GM12872 (cell line): ENCODE results near the gene POLR1D.

ENCODE experiments used
- TF ChIP-seq, protein P1 (sequence below): IDR thresholded peaks from 3 replicates; pipeline ENCODE4 v1.5.1; 2011; ENCODE audit warnings: low read depth, mild to moderate bottlenecking, low read length, moderate library complexity; ENCODE audit not compliant: insufficient read depth

POLR1D gene

GRCh38 chr13:27634791-27635190 is 13.1 kb downstream of the POLR1D start:
- TF ChIP-seq, protein P1, sequence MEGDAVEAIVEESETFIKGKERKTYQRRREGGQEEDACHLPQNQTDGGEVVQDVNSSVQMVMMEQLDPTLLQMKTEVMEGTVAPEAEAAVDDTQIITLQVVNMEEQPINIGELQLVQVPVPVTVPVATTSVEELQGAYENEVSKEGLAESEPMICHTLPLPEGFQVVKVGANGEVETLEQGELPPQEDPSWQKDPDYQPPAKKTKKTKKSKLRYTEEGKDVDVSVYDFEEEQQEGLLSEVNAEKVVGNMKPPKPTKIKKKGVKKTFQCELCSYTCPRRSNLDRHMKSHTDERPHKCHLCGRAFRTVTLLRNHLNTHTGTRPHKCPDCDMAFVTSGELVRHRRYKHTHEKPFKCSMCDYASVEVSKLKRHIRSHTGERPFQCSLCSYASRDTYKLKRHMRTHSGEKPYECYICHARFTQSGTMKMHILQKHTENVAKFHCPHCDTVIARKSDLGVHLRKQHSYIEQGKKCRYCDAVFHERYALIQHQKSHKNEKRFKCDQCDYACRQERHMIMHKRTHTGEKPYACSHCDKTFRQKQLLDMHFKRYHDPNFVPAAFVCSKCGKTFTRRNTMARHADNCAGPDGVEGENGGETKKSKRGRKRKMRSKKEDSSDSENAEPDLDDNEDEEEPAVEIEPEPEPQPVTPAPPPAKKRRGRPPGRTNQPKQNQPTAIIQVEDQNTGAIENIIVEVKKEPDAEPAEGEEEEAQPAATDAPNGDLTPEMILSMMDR, result no peak

DNA sequence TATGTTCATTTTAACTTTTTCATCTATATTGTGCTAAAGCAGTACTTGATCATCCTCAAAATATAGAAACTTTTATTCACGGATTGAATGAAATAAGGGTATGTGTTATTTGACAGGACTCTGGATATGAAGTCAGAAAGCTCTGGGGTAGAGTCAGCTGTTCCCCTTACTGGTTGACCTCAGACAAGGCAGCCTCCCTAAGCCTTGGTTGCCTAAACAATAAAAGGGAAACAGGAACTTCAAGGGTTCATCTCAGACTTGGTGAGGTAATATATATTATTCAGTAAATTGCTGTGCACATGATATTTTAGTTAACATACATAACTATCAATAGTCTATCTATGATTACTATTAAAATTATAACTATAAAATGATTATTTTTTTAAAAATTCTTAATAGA is 13.6 kb downstream of the POLR1D start:
- TF ChIP-seq, protein P1, result no peak

- TF ChIP-seq, protein P1, result no peak
Observed at GRCh38 chr13:27636589-27637288, 15.0 kb downstream of the POLR1D start.

DNA sequence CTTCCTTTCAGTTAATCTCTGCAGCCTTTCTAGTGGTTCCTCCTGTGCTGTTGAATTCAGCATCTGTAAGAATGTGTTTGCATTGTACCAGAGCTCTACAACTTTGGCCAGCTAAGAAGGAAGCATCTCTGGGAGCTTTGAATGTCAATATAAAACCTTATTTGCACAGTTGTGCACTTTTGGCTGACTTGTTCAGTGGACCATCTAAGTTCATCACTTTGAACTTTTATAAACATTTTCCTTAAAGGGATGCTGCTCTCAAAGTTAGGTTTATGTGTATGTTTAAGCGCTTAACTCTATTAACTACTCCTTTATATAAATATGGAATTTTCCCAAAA is 15.6 kb downstream of the POLR1D start:
- TF ChIP-seq, protein P1, result no peak

DNA sequence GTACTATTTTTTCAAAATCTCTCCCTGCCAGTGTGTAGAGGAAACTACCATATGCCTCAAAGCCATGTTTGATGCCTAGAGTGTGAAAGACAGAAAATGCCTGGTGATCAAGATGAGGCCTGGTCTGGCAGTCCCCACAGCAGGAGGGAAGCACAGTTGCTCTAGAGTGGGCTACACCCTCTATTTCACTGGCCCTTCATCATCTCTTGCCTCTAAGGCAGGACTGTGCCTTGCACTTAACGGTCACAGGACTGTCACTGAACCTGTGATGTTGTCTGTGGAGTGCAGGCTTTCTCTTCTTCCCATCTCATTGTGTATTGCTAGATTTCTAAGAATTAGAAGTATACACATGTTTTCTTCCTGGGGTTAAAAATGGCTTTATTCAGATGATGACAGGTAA is 16.3 kb downstream of the POLR1D start:
- TF ChIP-seq, protein P1, result no peak

DNA sequence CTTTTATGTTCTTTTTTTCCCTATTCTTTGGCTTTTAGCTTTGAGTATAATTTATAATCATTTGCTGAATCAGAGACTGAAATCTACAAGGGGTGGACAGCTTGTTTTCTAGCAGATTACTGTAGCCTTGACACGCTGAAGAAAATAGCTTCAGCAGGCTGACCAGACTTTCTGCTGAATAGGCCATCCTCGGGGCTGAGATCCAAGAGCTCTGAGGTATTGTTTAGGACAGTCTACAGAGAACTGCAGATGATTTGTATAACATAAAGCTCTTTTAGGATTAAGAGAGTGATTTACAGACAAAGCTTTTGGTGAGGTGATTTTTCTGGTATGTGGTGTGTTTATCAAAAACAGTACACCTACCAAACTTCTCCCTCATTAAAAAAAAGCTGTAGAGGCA is 16.8 kb downstream of the POLR1D start:
- TF ChIP-seq, protein P1, result no peak

- TF ChIP-seq, protein P1, result no peak
Observed at GRCh38 chr13:27639186-27639585, 17.5 kb downstream of the POLR1D start.
